Kidney epithelial cell (primary cell): ENCODE measurements around the gene GORASP1. TPM values are rescaled to one million over a fixed set of nuclear protein-coding genes. Genes with fewer than 3 reads are reported as not detected.

Source experiments
- DNase-seq: peaks from one replicate; pipeline ENCODE4 v3.0.0-alpha.2; 2010; ENCODE audit warnings: low read depth
- H3K27me3 ChIP-seq: 2 replicates; pipeline ENCODE4 v1.6.0; 2011; ENCODE audit warnings: low read length; ENCODE audit not compliant: control insufficient read depth, insufficient read depth
- H3K36me3 ChIP-seq: 2 replicates; pipeline ENCODE4 v1.5.1; 2011; ENCODE audit warnings: low read length; ENCODE audit not compliant: control insufficient read depth, insufficient read depth
- H3K4me3 ChIP-seq: 2 replicates; pipeline ENCODE4 v1.5.1; 2011; ENCODE audit warnings: low read depth, mild to moderate bottlenecking, control low read depth, low read length
- total RNA-seq: library from RNA; depleted of rRNA; stranded (reverse); fragments of >200 nt; gene quantifications from 2 replicates; pipeline ENCODE4 v1.2.3, GENCODE V29; 2015
- TF ChIP-seq, protein P1 (sequence below): IDR thresholded peaks from 2 replicates; pipeline ENCODE4 v1.5.1; 2011; ENCODE audit warnings: mild to moderate bottlenecking, moderate library complexity, low read length, control low read depth, inconsistent platforms; ENCODE audit not compliant: insufficient read depth, poor library complexity, severe bottlenecking

The GORASP1 gene
- total RNA-seq, 1 donor from 2014 or later = 34.8 TPM

DNA sequence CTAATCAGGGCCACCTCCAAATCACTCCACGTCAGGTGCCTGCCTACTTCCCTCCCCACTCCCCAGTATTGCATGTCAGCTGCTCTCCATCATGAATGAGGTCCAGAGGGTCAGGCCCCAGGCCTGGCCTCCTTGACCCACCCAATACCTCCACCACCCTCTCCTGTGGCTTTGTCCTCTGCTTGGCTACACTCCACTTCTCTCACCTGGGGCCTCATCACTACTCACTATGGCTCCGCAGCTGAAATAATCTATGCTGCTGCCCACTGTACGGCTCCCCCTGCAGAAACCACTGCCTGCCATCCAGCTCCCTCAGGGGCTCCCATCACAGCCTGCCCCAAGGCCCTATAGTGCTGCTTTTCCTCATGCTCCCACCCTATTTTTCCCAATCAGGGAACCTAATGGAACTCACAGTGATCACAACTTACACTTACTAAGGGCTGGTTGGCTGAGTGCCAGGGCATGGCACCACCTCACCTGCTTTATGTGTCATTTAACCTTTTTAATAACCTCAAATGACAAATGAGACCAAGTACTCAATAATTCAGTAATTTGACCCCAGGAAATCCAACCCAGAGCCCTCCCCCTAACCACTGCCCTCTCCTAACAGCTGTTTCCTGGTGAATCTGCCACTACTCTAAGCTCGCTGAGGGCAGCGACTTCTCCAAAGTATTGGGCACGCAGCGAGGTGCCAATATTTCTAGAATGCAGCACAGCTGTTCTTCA is 2.3 kb downstream of the GORASP1 start:
- no peaks in the 10 kb centered on the region for H3K36me3 ChIP-seq
- no peak overlapping the region for H3K4me3 ChIP-seq
- TF ChIP-seq, protein P1, sequence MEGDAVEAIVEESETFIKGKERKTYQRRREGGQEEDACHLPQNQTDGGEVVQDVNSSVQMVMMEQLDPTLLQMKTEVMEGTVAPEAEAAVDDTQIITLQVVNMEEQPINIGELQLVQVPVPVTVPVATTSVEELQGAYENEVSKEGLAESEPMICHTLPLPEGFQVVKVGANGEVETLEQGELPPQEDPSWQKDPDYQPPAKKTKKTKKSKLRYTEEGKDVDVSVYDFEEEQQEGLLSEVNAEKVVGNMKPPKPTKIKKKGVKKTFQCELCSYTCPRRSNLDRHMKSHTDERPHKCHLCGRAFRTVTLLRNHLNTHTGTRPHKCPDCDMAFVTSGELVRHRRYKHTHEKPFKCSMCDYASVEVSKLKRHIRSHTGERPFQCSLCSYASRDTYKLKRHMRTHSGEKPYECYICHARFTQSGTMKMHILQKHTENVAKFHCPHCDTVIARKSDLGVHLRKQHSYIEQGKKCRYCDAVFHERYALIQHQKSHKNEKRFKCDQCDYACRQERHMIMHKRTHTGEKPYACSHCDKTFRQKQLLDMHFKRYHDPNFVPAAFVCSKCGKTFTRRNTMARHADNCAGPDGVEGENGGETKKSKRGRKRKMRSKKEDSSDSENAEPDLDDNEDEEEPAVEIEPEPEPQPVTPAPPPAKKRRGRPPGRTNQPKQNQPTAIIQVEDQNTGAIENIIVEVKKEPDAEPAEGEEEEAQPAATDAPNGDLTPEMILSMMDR = no peak
- no peaks in the 10 kb centered on the region for H3K27me3 ChIP-seq
- no peak for DNase-seq

DNA sequence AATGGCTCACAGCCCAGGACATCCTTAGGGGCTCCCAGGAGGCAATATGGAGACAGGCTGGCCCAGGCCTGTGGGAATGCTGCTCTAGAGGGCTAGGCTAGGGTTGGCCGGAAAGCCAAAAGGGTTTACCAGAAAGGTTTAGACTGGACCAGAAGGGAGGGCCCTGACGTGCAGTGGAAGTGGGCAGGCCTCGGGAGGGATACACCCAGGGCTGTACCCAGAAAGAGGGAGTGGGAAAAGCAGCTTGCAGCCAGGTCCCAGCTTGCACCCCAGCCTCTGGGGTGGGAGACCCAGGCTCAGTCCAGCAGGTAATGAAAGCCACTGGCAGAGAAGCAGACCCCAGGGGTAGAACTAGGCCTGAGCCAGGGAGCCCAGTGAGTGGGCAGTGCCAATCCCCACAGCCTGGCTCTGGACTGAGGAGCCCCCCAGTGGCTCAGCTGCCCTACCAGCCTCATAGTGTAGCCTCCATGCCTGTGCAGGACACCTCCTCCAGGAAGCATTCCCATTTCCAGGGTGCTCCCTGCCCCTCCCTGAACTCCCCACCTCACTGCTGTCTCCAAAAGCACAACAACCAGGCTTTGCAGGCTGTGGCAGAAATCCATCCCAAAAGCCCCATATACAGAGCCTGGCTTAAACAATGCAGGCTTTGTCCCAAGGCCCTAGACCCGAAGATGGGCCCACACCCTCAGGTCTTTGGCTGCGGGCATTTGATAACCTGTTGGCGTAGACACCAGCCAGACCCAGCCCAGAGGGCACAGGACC is 3.5 kb downstream of the GORASP1 start:
- TF ChIP-seq, protein P1 = no peak
- no peak overlapping the region for H3K4me3 ChIP-seq
- H3K27me3 ChIP-seq = no peaks in the 10 kb centered on the region

DNA sequence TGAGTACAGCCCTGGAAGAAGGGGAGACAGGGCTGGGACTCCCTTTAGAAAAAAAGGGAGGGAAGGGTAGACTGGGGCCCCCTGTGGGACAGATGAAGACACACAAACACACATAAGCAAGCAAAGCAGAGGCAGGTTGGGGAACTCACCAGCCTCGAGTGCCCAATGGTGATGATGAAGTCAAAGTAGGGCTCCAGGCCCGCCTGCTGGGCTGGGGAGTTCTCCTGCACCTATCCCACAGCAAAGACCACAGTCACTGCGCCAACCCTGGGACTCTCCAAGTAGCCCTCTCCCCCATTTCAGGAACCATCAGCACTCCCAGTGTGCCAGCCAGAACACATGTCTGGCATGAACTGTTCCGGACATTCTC is 4.1 kb downstream of the GORASP1 start:
- no peak for DNase-seq
- H3K4me3 ChIP-seq = no peak overlapping the region
- no peaks in the 10 kb centered on the region for H3K27me3 ChIP-seq
- H3K36me3 ChIP-seq = peaks cover under 1% of the 10 kb centered on the region
- TF ChIP-seq, protein P1 = no peak

More for the DNA sequence above, 3.5 kb downstream of the GORASP1 start:
- no peaks in the 10 kb centered on the region for H3K36me3 ChIP-seq
- no peak for DNase-seq

DNA sequence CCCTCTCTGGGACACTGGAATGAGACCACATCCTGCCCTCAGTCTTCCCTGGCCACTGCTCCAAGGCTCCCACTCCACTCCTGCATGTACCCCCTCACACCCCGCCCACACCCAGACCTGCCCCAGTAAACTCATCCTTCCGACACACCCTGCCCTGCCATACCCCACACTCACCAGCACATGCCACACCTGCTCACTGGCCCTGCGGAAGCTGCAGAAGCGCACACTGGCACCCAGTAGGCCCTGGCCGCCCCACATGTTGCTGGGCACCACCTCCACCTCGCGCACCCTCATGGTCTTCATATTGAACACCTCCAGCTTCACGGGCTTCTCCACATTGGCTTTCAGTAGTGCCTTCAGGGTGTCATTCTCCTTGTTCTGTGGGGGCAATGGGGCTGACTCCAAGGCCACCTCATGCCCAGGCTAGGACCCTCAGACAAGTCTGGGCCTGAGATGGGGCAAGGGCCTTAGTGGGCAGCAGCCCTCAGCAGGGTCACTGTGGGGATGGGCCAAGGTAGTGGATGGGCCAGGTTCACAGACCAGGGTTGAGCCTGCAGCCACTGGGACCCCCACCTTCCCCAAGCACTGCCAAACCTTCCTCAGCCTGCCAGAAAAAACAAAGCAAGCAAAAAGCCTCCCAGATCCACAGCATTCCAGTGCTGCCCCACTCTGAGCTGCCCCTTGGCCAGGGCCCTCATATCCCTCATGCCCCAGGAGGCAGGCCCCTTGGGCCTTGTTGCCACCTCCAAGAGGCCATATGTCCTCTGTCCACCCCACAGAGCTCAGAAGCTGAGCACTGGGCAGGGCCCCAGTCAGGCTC is 4.7 kb downstream of the GORASP1 start:
- H3K27me3 ChIP-seq = no peaks in the 10 kb centered on the region
- TF ChIP-seq, protein P1 = no peak
- H3K36me3 ChIP-seq = peaks cover 4% of the 10 kb centered on the region
- no peak overlapping the region for H3K4me3 ChIP-seq
- no peak for DNase-seq

DNA sequence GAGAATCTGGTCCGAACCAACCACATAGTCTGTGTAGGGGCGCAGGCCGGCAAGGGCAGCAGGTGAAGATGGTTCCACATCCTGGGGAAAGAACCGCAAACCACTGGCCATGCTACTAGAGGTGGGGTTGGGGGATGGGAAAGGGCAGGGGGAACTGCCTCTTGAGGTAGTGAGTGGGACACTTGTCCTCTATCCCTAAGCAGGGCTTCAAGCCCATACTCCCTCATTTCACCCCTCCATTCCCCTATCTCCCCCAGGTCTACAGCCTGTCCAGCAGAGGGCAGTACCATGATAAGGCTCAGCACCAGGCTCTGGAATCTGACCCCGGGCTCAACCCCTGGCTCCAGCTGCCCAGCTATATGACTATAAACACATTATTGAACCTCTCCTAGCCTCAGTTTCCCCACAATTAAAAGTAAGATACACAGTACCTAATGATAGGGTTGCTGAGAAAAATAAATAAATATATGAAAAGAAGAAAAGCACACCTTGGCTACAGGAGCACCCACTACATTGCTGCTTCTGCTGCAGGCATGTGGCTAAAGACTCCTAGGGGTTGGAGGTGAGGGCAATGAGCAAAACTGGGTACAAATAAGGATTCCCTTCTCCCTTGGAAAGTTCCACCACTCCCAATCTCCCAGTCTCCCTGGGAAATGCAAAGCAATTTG is 6.3 kb downstream of the GORASP1 start:
- peaks cover 5% of the 10 kb centered on the region for H3K36me3 ChIP-seq
- no peak for DNase-seq
- H3K4me3 ChIP-seq = no peak overlapping the region
- no peaks in the 10 kb centered on the region for H3K27me3 ChIP-seq
- TF ChIP-seq, protein P1 = peak; percentile 76
